ENCODE measurements around the gene COG2.

The COG2 gene

GRCh38 chr1:230700132-230700531 lies 57.9 kb downstream of the COG2 start:
- DNase-seq (ENCODE audit: low read depth in 2 of 2, low spot score in 1 of 2): no peak

- no peak for DNase-seq (ENCODE audit: low read depth in 2 of 2, low spot score in 1 of 2)
These were observed 59.2 kb downstream of the COG2 start for GRCh38 chr1:230701434-230701833.

GRCh38 chr1:230701895-230702768 lies 59.9 kb downstream of the COG2 start:
- no peak for DNase-seq (ENCODE audit: low read depth in 2 of 2, low spot score in 1 of 2)

- no peak for DNase-seq (ENCODE audit: low read depth in 2 of 2, low spot score in 1 of 2)
These were observed 60.8 kb downstream of the COG2 start for GRCh38 chr1:230702934-230703678.

GRCh38 chr1:230703679-230704385 lies 61.6 kb downstream of the COG2 start:
- no peak for DNase-seq (ENCODE audit: low read depth in 2 of 2, low spot score in 1 of 2)

- no peak for DNase-seq (ENCODE audit: low read depth in 2 of 2, low spot score in 1 of 2)
These were observed 62.5 kb downstream of the COG2 start for GRCh38 chr1:230704830-230705229.

- DNase-seq (ENCODE audit: low read depth in 2 of 2, low spot score in 1 of 2): no peak
These were observed 63.2 kb downstream of the COG2 start for GRCh38 chr1:230705289-230706019.

- DNase-seq (ENCODE audit: low read depth in 2 of 2, low spot score in 1 of 2): no peak
These were observed 63.9 kb downstream of the COG2 start for GRCh38 chr1:230706020-230706699.

GRCh38 chr1:230706887-230707731 lies 64.8 kb downstream of the COG2 start:
- DNase-seq (ENCODE audit: low read depth in 2 of 2, low spot score in 1 of 2): no peak

GRCh38 chr1:230707732-230708630 lies 65.7 kb downstream of the COG2 start:
- no peak for DNase-seq (ENCODE audit: low read depth in 2 of 2, low spot score in 1 of 2)

GRCh38 chr1:230708631-230709580 lies 66.6 kb downstream of the COG2 start:
- no peak for DNase-seq (ENCODE audit: low read depth in 2 of 2, low spot score in 1 of 2)

GRCh38 chr1:230709619-230710542 lies 67.6 kb downstream of the COG2 start:
- DNase-seq (ENCODE audit: low read depth in 2 of 2, low spot score in 1 of 2): no peak

- DNase-seq (ENCODE audit: low read depth in 2 of 2, low spot score in 1 of 2): no peak
These were observed 68.2 kb downstream of the COG2 start for GRCh38 chr1:230710543-230710904.

- no peak for DNase-seq (ENCODE audit: low read depth in 2 of 2, low spot score in 1 of 2)
These were observed 69.0 kb downstream of the COG2 start for GRCh38 chr1:230711245-230711644.

- DNase-seq (ENCODE audit: low read depth in 2 of 2, low spot score in 1 of 2): no peak
These were observed 70.2 kb downstream of the COG2 start for GRCh38 chr1:230712470-230712942.

- no peak for DNase-seq (ENCODE audit: low read depth in 2 of 2, low spot score in 1 of 2)
These were observed 70.9 kb downstream of the COG2 start for GRCh38 chr1:230713138-230713537.
